Lower lobe of right lung (tissue), 2 donors: Measurements from ENCODE around the gene PRC1. TPM values are rescaled to one million over a fixed set of nuclear protein-coding genes. Genes with fewer than 3 reads are reported as not detected.

Experiments
- ATAC-seq, 2 donors: fragments of 200-7000 bp; cut with Tn5 transposase; one replicate each; pipeline ENCODE4 v1.9.1; 2020 to 2022; ENCODE audit warnings: mild to moderate bottlenecking in 2 of 2, moderate library complexity in 2 of 2
- DNase-seq: peaks from one replicate; pipeline ENCODE4 v3.0.0-alpha.2; 2020
- H3K27ac ChIP-seq: fragments of 200-600 bp; one replicate; pipeline ENCODE4 v1.8.0; 2022
- H3K27me3 ChIP-seq: fragments of 200-600 bp; one replicate; pipeline ENCODE4 v1.8.0; 2022; ENCODE audit warnings: low read depth
- H3K36me3 ChIP-seq: fragments of 200-600 bp; one replicate; pipeline ENCODE4 v1.8.0; 2022; ENCODE audit warnings: mild to moderate bottlenecking
- H3K4me1 ChIP-seq: fragments of 200-600 bp; one replicate; pipeline ENCODE4 v1.8.0; 2022
- H3K4me3 ChIP-seq: fragments of 200-600 bp; one replicate; pipeline ENCODE4 v1.8.0; 2022; ENCODE audit warnings: mild to moderate bottlenecking
- H3K9me3 ChIP-seq: fragments of 200-600 bp; one replicate; pipeline ENCODE4 v1.8.0; 2022
- intact Hi-C: fragments of 100-400 bp; cut with DNase I; formaldehyde crosslinking; loops from one replicate; pipeline ENCODE4 v1.11.0; 2022
- total RNA-seq: library from RNA; stranded (reverse); fragmentation: NEBNext Ultra II Directional; extraction: Animal tissue kit (Norgen Biotek cat#: 25700); gene quantifications from one replicate; pipeline ENCODE4 v1.2.1, GENCODE V29; 2021
- TF ChIP-seq, protein P1 (sequence below): fragments of 200-600 bp; IDR thresholded peaks from one replicate; pipeline ENCODE4 v1.8.0; 2022; ENCODE audit warnings: antibody characterized with exemption, mild to moderate bottlenecking
- donor health status: DM: no; HTN: yes; CAD: no; lungs with severe emphysema.

The PRC1 gene
- total RNA-seq, 1 donor from 2014 or later: 6.7 TPM

- Histone ChIP-seq H3K27ac (no peak overlapping the region), H3K9me3 (no peaks in the 10 kb centered on the region), H3K36me3 (peaks cover 29% of the 10 kb centered on the region), H3K4me3 (no peak overlapping the region), H3K27me3 (no peaks in the 10 kb centered on the region), H3K4me1 (no peaks in the 10 kb centered on the region)
- intact Hi-C loops: no loop called here
- TF ChIP-seq, protein P1, sequence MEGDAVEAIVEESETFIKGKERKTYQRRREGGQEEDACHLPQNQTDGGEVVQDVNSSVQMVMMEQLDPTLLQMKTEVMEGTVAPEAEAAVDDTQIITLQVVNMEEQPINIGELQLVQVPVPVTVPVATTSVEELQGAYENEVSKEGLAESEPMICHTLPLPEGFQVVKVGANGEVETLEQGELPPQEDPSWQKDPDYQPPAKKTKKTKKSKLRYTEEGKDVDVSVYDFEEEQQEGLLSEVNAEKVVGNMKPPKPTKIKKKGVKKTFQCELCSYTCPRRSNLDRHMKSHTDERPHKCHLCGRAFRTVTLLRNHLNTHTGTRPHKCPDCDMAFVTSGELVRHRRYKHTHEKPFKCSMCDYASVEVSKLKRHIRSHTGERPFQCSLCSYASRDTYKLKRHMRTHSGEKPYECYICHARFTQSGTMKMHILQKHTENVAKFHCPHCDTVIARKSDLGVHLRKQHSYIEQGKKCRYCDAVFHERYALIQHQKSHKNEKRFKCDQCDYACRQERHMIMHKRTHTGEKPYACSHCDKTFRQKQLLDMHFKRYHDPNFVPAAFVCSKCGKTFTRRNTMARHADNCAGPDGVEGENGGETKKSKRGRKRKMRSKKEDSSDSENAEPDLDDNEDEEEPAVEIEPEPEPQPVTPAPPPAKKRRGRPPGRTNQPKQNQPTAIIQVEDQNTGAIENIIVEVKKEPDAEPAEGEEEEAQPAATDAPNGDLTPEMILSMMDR: no peak
- no peak for ATAC-seq
- DNase-seq: no peak
These were observed 27.1 kb downstream of the PRC1 start for GRCh38 chr15:90967206-90967605.

- intact Hi-C loops: no loop called here
- DNase-seq (no peak), ATAC-seq (no peak)
- H3K36me3 ChIP-seq: peaks cover 38% of the 10 kb centered on the region
- H3K4me3 ChIP-seq: no peak overlapping the region
- H3K27ac ChIP-seq: no peak overlapping the region
- no peaks in the 10 kb centered on the region for H3K4me1 ChIP-seq
- H3K9me3 ChIP-seq: no peaks in the 10 kb centered on the region
- no peaks in the 10 kb centered on the region for H3K27me3 ChIP-seq
- TF ChIP-seq, protein P1: no peak
These were observed 28.1 kb downstream of the PRC1 start for GRCh38 chr15:90966262-90966661.

GRCh38 chr15:90962021-90962420 is 32.3 kb downstream of the PRC1 start:
- H3K4me3 ChIP-seq: no peak overlapping the region
- H3K27me3 ChIP-seq: no peaks in the 10 kb centered on the region
- H3K4me1 ChIP-seq: peaks cover 10% of the 10 kb centered on the region
- H3K9me3 ChIP-seq: no peaks in the 10 kb centered on the region
- TF ChIP-seq, protein P1: no peak
- intact Hi-C loops: no loop called here
- H3K27ac ChIP-seq: no peak overlapping the region
- peaks cover 52% of the 10 kb centered on the region for H3K36me3 ChIP-seq
- no peak for DNase-seq
- ATAC-seq: no peak

GRCh38 chr15:90960298-90961091 is 33.8 kb downstream of the PRC1 start:
- intact Hi-C loops: no loop called here

DNA sequence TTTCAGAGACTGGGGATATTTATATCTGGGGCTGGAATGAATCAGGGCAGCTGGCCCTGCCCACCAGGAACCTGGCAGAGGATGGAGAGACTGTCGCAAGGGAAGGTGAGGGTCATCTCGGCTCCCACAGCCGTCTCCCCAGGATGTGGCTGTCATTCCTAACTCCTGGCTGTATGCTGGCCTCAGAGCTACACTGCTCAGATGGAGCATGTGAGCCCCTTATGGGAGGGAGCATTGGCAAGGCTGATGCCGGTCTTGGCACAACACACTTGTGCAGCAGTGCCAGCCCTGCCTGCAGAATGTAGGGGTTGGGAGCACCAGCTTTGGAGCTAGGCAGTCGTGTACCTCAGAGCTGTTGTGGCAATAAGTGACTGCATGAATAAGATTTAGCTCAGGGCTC is 34.4 kb downstream of the PRC1 start:
- intact Hi-C loops: no loop called here
- Histone ChIP-seq H3K9me3 (no peaks in the 10 kb centered on the region), H3K27ac (no peak overlapping the region), H3K4me3 (no peak overlapping the region), H3K27me3 (no peaks in the 10 kb centered on the region), H3K36me3 (peaks cover 40% of the 10 kb centered on the region), H3K4me1 (peaks cover 31% of the 10 kb centered on the region)
- ATAC-seq (no peak), DNase-seq (no peak)
- TF ChIP-seq, protein P1: no peak

More at GRCh38 chr15:90960298-90961091, 33.8 kb downstream of the PRC1 start:
- TF ChIP-seq, protein P1: no peak
- H3K27ac ChIP-seq: no peak overlapping the region
- no peak for DNase-seq
- peaks cover 40% of the 10 kb centered on the region for H3K36me3 ChIP-seq
- no peaks in the 10 kb centered on the region for H3K27me3 ChIP-seq
- no peak for ATAC-seq
- peaks cover 25% of the 10 kb centered on the region for H3K4me1 ChIP-seq
- no peaks in the 10 kb centered on the region for H3K9me3 ChIP-seq
- no peak overlapping the region for H3K4me3 ChIP-seq
